Breast epithelium (tissue), 4 donors: ENCODE data around the gene TIAM2. TPM values are rescaled to one million over a fixed set of nuclear protein-coding genes. Genes with fewer than 3 reads are reported as not detected.
"Not testable (repeated sequence)": the region's sequence is repeated elsewhere in the genome, so short reads cannot be mapped to it uniquely, and the experiment has no call there.

Experiments
- DNase-seq, 2 donors: peaks; one replicate each; pipeline ENCODE4 v3.0.0-alpha.2; 2019; ENCODE audit warnings: low spot score in 2 of 2
- H3K27ac ChIP-seq, 2 donors: fragments of 200-600 bp; sonication (generic) in 1 of 2; one replicate each; pipeline ENCODE4 v1.5.1; 2016 to 2019; ENCODE audit warnings: mild to moderate bottlenecking in 1 of 2
- H3K27me3 ChIP-seq, 2 donors: fragments of 200-600 bp; sonication (generic) in 1 of 2; one replicate each; pipeline versions ENCODE4 v1.5.1 to v1.6.0; 2017 to 2019; ENCODE audit warnings: control low read depth in 1 of 2, mild to moderate bottlenecking in 1 of 2
- H3K36me3 ChIP-seq: fragments of 200-600 bp; one replicate; pipeline ENCODE4 v1.5.1; 2019
- H3K4me1 ChIP-seq, 2 donors: fragments of 200-600 bp; sonication (generic); one replicate each; pipeline ENCODE4 v1.5.1; 2016 to 2019; ENCODE audit warnings: control low read depth in 1 of 2
- H3K4me3 ChIP-seq, 3 donors: fragments of 200-600 bp; sonication (generic); 1 replicate in 2 of 3; 2 replicates in 1 of 3; pipeline ENCODE4 v1.5.1; 2016 to 2019; ENCODE audit warnings: mild to moderate bottlenecking in 3 of 3, moderate library complexity in 2 of 3
- H3K9me3 ChIP-seq, 2 donors: fragments of 200-600 bp; sonication (generic) in 1 of 2; one replicate each; pipeline ENCODE4 v1.5.1; 2016 to 2019; ENCODE audit warnings: control low read depth in 1 of 2
- CTCF ChIP-seq, 3 donors: fragments of 450-650 bp; IDR thresholded peaks; one replicate each; pipeline ENCODE4 v1.5.1; 2016 to 2017; ENCODE audit warnings: antibody characterized with exemption in 3 of 3, mild to moderate bottlenecking in 3 of 3, moderate library complexity in 3 of 3
- POLR2A ChIP-seq: fragments of 450-650 bp; IDR thresholded peaks from one replicate; pipeline ENCODE4 v1.6.1; 2016; ENCODE audit warnings: antibody characterized with exemption, mild to moderate bottlenecking, moderate library complexity
- POLR2AphosphoS5 ChIP-seq, 3 donors: sonication (generic); formaldehyde crosslinking; IDR thresholded peaks; one replicate each; pipeline ENCODE4 v1.6.1; 2017; ENCODE audit warnings: antibody characterized with exemption in 3 of 3
- intact Hi-C: fragments of 100-400 bp; cut with DNase I; formaldehyde crosslinking; loops from one replicate; pipeline ENCODE4 v1.15.1; 2023; ENCODE audit warnings: low total_unique reads
- total RNA-seq, 3 donors: library from RNA; depleted of rRNA; stranded (reverse); fragments of >200 nt; gene quantifications; one replicate each; pipeline ENCODE4 v1.1.0, GENCODE V29; 2016

Gene TIAM2
- total RNA-seq, 3 donors from 2014 or later, result 5.8 to 32.3 (median 12.8) TPM

- Histone ChIP-seq H3K4me1 (no peaks in the 10 kb centered on the region), H3K4me3 (no peak overlapping the region), H3K36me3 (no peaks in the 10 kb centered on the region), H3K27me3 (no peaks in the 10 kb centered on the region), H3K9me3 (no peaks in the 10 kb centered on the region), H3K27ac (no peak overlapping the region)
- no peak for DNase-seq
- no peak for TF ChIP-seq POLR2AphosphoS5 (IDR thresholded peaks at IDR 0.05)
- TF ChIP-seq POLR2A, result no peak
- TF ChIP-seq CTCF (IDR thresholded peaks at IDR 0.05), result no peak
- intact Hi-C loops, result loop anchor here (10.0 kb wide), 1 partner anchor 198 kb away; no protein-coding TSS in a partner anchor
These were observed 38.2 kb upstream of the TIAM2 start for GRCh38 chr6:154956771-154957522.

GRCh38 chr6:154958469-154958868, 36.6 kb upstream of the TIAM2 start:
- no peak for DNase-seq
- TF ChIP-seq CTCF (IDR thresholded peaks at IDR 0.05), result no peak
- no peaks in the 10 kb centered on the region for H3K36me3 ChIP-seq
- no peak overlapping the region for H3K4me3 ChIP-seq
- intact Hi-C loops, result loop anchor here (10.0 kb wide), 1 partner anchor 196 kb away; no protein-coding TSS in a partner anchor
- no peaks in the 10 kb centered on the region for H3K4me1 ChIP-seq
- H3K27ac ChIP-seq, result no peak overlapping the region
- no peaks in the 10 kb centered on the region for H3K27me3 ChIP-seq
- no peaks in the 10 kb centered on the region for H3K9me3 ChIP-seq

GRCh38 chr6:154960299-154960843, 34.7 kb upstream of the TIAM2 start:
- intact Hi-C loops, result no loop called here
- no peak for DNase-seq
- Histone ChIP-seq H3K9me3 (no peaks in the 10 kb centered on the region), H3K4me3 (no peak overlapping the region), H3K36me3 (no peaks in the 10 kb centered on the region), H3K27ac (no peak overlapping the region), H3K4me1 (no peaks in the 10 kb centered on the region), H3K27me3 (no peaks in the 10 kb centered on the region)
- no peak for TF ChIP-seq POLR2A
- TF ChIP-seq POLR2AphosphoS5 (IDR thresholded peaks at IDR 0.05), result no peak
- no peak for TF ChIP-seq CTCF (IDR thresholded peaks at IDR 0.05)

- intact Hi-C loops, result no loop called here
- Histone ChIP-seq H3K36me3 (no peaks in the 10 kb centered on the region), H3K4me3 (no peak overlapping the region), H3K27ac (no peak overlapping the region), H3K27me3 (no peaks in the 10 kb centered on the region), H3K9me3 (no peaks in the 10 kb centered on the region), H3K4me1 (no peaks in the 10 kb centered on the region)
- DNase-seq, result no peak
- TF ChIP-seq POLR2A, result no peak
- TF ChIP-seq POLR2AphosphoS5 (IDR thresholded peaks at IDR 0.05), result no peak
- TF ChIP-seq CTCF (IDR thresholded peaks at IDR 0.05), result no peak
These were observed 34.1 kb upstream of the TIAM2 start for GRCh38 chr6:154960854-154961530.

GRCh38 chr6:154962753-154963152, 32.4 kb upstream of the TIAM2 start:
- no peaks in the 10 kb centered on the region for H3K36me3 ChIP-seq
- no peak overlapping the region for H3K4me3 ChIP-seq
- no peak overlapping the region for H3K27ac ChIP-seq
- DNase-seq, result no peak
- intact Hi-C loops, result no loop called here
- no peaks in the 10 kb centered on the region for H3K27me3 ChIP-seq
- TF ChIP-seq POLR2A, result no peak
- TF ChIP-seq POLR2AphosphoS5 (IDR thresholded peaks at IDR 0.05), result no peak
- no peak for TF ChIP-seq CTCF (IDR thresholded peaks at IDR 0.05)
- H3K4me1 ChIP-seq, result no peaks in the 10 kb centered on the region
- H3K9me3 ChIP-seq, result no peaks in the 10 kb centered on the region

GRCh38 chr6:154966065-154966770, 28.9 kb upstream of the TIAM2 start:
- not testable (repeated sequence) for H3K9me3 ChIP-seq, H3K27me3 ChIP-seq, H3K36me3 ChIP-seq, H3K4me1 ChIP-seq, H3K4me3 ChIP-seq, DNase-seq, H3K27ac ChIP-seq
- intact Hi-C loops, result loop anchor here (5.0 kb wide), 1 partner anchor 689 kb away; no protein-coding TSS in a partner anchor
